GM18870 (cell line): ENCODE results near the gene UCKL1.
"Not testable (repeated sequence)": the region's sequence is repeated elsewhere in the genome, so short reads cannot be mapped to it uniquely, and the experiment has no call there.

Source experiments
- ATAC-seq: cut with Tn5 transposase; IDR thresholded peaks from one replicate; pipeline ENCODE4 v1.9.1; 2021; ENCODE audit warnings: moderate library complexity; ENCODE audit not compliant: unreplicated experiment

Gene UCKL1

GRCh38 chr20:63929071-63929470, 27.1 kb downstream of the UCKL1 start:
- no peak for ATAC-seq

GRCh38 chr20:63926298-63926697, 29.9 kb downstream of the UCKL1 start:
- no peak for ATAC-seq

- no peak for ATAC-seq
These were observed 32.0 kb downstream of the UCKL1 start for GRCh38 chr20:63924241-63924640.

- ATAC-seq: no peak
These were observed 32.6 kb downstream of the UCKL1 start for GRCh38 chr20:63923651-63924050.

GRCh38 chr20:63920226-63920625, 36.0 kb downstream of the UCKL1 start:
- no peak for ATAC-seq

GRCh38 chr20:63919130-63919529, 37.1 kb downstream of the UCKL1 start:
- ATAC-seq: no peak

GRCh38 chr20:63917811-63918210, 38.4 kb downstream of the UCKL1 start:
- ATAC-seq: no peak

GRCh38 chr20:63916371-63916939, 39.8 kb downstream of the UCKL1 start:
- not testable (repeated sequence) for ATAC-seq

- no peak for ATAC-seq
These were observed 40.7 kb downstream of the UCKL1 start for GRCh38 chr20:63915471-63915870.

GRCh38 chr20:63913768-63914167, 42.4 kb downstream of the UCKL1 start:
- no peak for ATAC-seq

GRCh38 chr20:63911176-63911575, 45.0 kb downstream of the UCKL1 start:
- no peak for ATAC-seq

GRCh38 chr20:63908008-63908682, 48.1 kb downstream of the UCKL1 start:
- ATAC-seq: no peak

- ATAC-seq: no peak
These were observed 52.2 kb downstream of the UCKL1 start for GRCh38 chr20:63903796-63904561.

- no peak for ATAC-seq
These were observed 55.8 kb downstream of the UCKL1 start for GRCh38 chr20:63900413-63900812.

GRCh38 chr20:63898882-63899558, 57.2 kb downstream of the UCKL1 start:
- ATAC-seq: no peak

GRCh38 chr20:63897978-63898561, 58.1 kb downstream of the UCKL1 start:
- ATAC-seq: no peak

- no peak for ATAC-seq
These were observed 59.7 kb downstream of the UCKL1 start for GRCh38 chr20:63896264-63897105.

GRCh38 chr20:63895952-63896263, 60.3 kb downstream of the UCKL1 start:
- ATAC-seq: no peak

- no peak for ATAC-seq
These were observed 60.8 kb downstream of the UCKL1 start for GRCh38 chr20:63895202-63895951.
